IPS DF 6.9 (cell line): ENCODE results near the gene KRTAP10-10.

Source experiments
- DNase-seq: peaks from one replicate; pipeline ENCODE4 v3.0.0-alpha.2; 2013; ENCODE audit warnings: low read depth, low spot score
- H3K27ac ChIP-seq: one replicate; pipeline ENCODE4 v1.5.1; 2013; ENCODE audit warnings: low read length, control low read depth
- H3K27me3 ChIP-seq: 2 replicates; pipeline ENCODE4 v1.6.1; 2013; ENCODE audit warnings: mild to moderate bottlenecking, low read length; ENCODE audit not compliant: control insufficient read depth, insufficient read depth
- H3K36me3 ChIP-seq: 2 replicates; pipeline ENCODE4 v1.6.1; 2013; ENCODE audit warnings: low read length; ENCODE audit not compliant: control insufficient read depth, insufficient read depth
- H3K4me1 ChIP-seq: 2 replicates; pipeline ENCODE4 v1.6.1; 2013; ENCODE audit warnings: low read length; ENCODE audit not compliant: control insufficient read depth, insufficient read depth
- H3K4me3 ChIP-seq: 2 replicates; pipeline ENCODE4 v1.5.1; 2013; ENCODE audit warnings: mild to moderate bottlenecking, low read length
- H3K9me3 ChIP-seq: 2 replicates; pipeline ENCODE4 v1.6.1; 2013; ENCODE audit warnings: low read length, inconsistent platforms; ENCODE audit not compliant: control insufficient read depth, insufficient read depth
- WGBS: extraction: QIAGEN DNeasy Blood & Tissue Kit; methylation state at CpG from one replicate; pipeline ENCODE4 v1.1.7; 2013; ENCODE audit warnings: mixed read lengths, missing lambda C conversion rate; ENCODE audit not compliant: insufficient read length, insufficient coverage; 5-methylcytosine and 5-hydroxymethylcytosine counted together

The KRTAP10-10 gene

DNA sequence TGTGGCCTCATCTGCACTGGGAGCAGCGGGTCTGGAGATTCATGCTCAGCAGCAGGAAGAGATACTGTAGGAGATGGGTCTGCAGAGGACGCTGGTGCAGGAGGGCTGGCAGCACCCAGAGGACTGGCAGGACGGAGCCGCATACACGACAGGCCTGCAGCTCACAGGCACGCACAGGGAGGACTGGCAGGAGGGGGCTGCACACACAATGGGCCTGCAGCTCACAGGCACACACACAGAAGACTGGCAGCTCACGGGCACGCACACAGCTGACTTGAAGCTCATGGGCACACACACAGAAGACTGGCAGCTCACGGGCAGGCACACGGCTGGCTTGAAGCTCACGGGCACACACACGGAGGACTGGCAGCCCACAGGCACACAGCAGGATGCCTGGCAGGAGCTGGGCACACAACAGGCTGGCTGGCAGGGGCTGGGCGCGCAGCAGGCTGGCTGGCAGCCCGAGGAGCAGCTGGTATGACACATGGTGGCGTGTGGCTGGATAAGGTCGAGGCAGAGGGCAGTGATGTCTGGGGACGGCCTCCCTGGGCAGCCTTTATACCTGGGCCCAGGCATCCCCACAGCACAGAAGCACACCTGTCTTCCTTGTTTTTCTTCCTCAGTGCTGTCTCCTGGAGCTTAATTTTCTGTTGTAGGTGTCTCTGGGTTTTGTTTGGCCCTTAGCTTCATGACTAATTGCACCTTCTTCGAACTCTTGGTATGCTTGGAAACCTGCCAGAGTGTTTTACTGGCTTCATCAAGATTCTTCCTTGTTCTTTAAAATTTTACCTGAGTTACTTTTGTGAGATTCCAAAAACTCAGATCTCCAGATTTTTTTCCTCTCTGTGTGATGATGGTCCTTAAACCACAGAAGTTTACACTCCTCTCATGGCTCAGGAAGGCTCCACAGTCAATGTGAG lies 29.5 kb downstream of the KRTAP10-10 start, which contains the start of gene KRTAP12-2:
Gene KRTAP12-2 (minus strand): TSS at position 527 of the 920 bp plus-strand sequence. CDS start 41 bp downstream, at position 486.
- Histone ChIP-seq H3K9me3 (peaks cover 3% of the 10 kb centered on the region; the same call in 1 of the 2 replicates), H3K4me1 (no peaks in the 10 kb centered on the region; the same call in 1 of the 2 replicates), H3K27me3 (no peaks in the 10 kb centered on the region), H3K4me3 (no peak within 1 kb of the TSS), H3K36me3 (no peaks in the 10 kb centered on the region), H3K27ac (no peak within 1 kb of the TSS)
- WGBS, result no CpG with 5 or more reads among the region's 19 CpGs
- DNase-seq, result no peak

DNA sequence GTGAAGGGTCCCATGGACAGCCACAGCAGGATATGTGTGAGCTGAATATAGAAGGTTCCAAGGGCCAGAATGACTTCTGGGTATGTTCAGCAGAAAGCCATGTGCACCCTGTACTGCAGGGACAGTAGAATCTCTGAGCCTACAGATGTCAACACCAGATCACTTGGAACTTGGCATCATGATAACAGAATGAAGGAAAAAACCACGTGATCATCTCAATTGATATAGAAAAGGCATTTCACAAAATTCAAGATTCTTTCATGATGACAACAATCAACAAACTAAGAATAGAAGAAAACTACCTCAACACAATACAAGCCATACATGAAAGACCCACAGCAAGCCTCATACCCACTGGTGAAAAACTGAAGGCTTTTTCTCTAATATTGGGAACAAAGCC lies 30.5 kb downstream of the KRTAP10-10 start:
- Histone ChIP-seq H3K27me3 (no peaks in the 10 kb centered on the region), H3K36me3 (no peaks in the 10 kb centered on the region), H3K4me3 (no peak overlapping the region), H3K9me3 (peaks cover 3% of the 10 kb centered on the region; the same call in 1 of the 2 replicates), H3K4me1 (no peaks in the 10 kb centered on the region; the same call in 1 of the 2 replicates), H3K27ac (no peak overlapping the region)
- no peak for DNase-seq
- WGBS, result no CpG with 5 or more reads among the region's 1 CpG

DNA sequence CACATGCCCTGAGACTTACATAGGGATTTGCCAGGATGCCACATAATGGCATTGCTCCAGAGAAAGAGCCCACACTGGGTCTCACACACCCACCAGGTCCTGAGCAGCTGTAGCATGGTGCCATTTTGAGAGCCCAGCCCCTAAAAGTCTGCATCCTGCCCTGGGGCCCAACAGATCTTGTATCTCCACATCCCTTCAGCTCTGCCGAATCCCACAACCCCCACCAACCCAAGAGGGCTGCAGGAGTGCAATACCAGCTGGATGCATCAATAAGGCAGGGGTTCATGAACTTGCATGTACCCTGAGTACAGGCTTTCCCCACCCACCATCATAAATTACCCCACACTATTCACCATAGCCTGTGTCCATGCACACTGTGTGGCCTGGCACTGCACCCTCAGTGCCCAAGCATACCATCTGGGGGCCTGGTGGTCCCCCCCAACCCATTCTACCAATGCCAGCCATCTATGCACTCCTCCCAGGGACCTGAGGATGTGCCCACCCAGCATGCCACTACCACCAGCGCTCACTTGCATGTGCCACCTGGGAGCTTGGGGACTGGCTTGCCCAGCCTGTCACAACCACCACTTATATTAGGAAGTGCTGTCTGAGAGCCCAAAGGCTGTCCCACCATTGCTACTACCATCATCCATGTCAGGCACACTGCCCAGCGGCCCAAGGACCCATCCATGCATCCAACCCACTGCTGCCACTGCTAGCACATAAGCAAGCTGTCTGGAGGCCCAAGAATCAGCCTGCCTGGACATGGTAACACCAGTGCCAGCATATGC lies 33.7 kb downstream of the KRTAP10-10 start:
- Histone ChIP-seq H3K36me3 (no peaks in the 10 kb centered on the region), H3K27ac (no peak overlapping the region), H3K9me3 (peaks cover 3% of the 10 kb centered on the region; the same call in 1 of the 2 replicates), H3K27me3 (no peaks in the 10 kb centered on the region), H3K4me1 (no peaks in the 10 kb centered on the region; the same call in 1 of the 2 replicates), H3K4me3 (no peak overlapping the region)
- WGBS, result no CpG with 5 or more reads among the region's 3 CpGs
- no peak for DNase-seq

DNA sequence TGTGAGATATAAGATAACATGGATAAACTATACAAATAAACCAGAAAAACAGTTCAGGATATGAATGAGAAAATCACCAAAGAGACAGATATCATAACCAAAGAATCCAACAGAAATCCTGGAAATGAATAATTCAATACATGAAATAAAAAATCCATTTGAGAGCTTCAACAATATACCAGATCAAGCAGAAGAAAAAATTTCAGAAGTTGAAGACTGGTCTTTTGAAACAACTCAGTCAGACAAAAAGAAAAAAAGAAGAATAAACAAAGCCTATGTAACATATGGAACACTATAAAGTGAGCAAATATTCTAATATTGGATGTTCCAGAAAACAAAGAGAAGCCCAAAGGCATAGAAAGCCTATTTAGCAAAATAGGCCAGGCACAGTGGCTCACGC lies 34.8 kb downstream of the KRTAP10-10 start:
- WGBS, result no CpG with 5 or more reads among the region's 1 CpG
- peaks cover 3% of the 10 kb centered on the region; the same call in 1 of the 2 replicates for H3K9me3 ChIP-seq
- H3K27me3 ChIP-seq, result no peaks in the 10 kb centered on the region
- H3K4me1 ChIP-seq, result no peaks in the 10 kb centered on the region
- no peak for DNase-seq
- H3K27ac ChIP-seq, result no peak overlapping the region
- H3K4me3 ChIP-seq, result no peak overlapping the region
- H3K36me3 ChIP-seq, result no peaks in the 10 kb centered on the region

DNA sequence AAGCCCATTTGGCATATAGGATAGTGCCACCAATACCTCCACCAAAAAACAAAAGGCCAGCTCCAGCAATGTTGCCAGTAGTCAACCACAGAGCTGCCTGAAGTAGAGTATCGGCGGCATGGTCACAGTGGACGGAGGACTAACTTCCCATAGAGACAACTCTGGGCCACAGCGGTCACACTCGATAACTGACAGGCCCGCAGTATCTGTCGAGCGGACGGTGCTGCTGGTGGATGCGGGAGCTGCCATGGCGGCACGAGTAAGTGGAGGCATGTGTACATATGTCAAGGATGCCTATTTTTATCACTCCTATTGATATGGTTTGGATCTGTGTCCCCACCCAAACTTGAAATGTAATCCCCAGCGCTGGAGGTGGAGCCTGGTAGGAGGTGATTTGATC lies 40.7 kb downstream of the KRTAP10-10 start:
- Histone ChIP-seq H3K9me3 (no peaks in the 10 kb centered on the region), H3K27ac (no peak overlapping the region), H3K36me3 (no peaks in the 10 kb centered on the region), H3K4me3 (no peak overlapping the region), H3K27me3 (no peaks in the 10 kb centered on the region), H3K4me1 (no peaks in the 10 kb centered on the region)
- WGBS, result no CpG with 5 or more reads among the region's 13 CpGs
- DNase-seq, result no peak

DNA sequence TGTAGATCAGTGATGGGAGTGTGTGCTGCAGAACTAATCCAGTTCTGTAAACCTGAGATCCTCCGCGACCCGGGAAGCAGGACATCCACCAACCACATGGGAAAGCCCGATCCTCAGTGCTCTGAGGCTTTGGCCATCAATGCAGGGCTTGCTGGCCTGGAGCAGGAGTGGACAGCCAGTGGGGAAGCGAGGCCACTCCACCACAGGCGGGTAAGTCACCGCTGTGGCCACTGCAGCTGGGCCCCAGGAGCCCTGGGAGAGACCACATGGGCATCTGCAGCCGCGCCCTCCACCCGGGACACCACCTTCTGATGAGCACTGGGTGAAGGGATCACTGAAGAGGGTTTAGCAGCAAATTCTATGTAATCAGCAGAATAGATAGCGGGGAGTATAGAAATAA lies 44.0 kb downstream of the KRTAP10-10 start:
- Histone ChIP-seq H3K4me1 (peaks cover under 1% of the 10 kb centered on the region; the same call in 1 of the 2 replicates), H3K27me3 (no peaks in the 10 kb centered on the region), H3K9me3 (no peaks in the 10 kb centered on the region), H3K27ac (no peak overlapping the region), H3K36me3 (no peaks in the 10 kb centered on the region), H3K4me3 (no peak overlapping the region)
- DNase-seq, result no peak
- WGBS, result no CpG with 5 or more reads among the region's 11 CpGs

DNA sequence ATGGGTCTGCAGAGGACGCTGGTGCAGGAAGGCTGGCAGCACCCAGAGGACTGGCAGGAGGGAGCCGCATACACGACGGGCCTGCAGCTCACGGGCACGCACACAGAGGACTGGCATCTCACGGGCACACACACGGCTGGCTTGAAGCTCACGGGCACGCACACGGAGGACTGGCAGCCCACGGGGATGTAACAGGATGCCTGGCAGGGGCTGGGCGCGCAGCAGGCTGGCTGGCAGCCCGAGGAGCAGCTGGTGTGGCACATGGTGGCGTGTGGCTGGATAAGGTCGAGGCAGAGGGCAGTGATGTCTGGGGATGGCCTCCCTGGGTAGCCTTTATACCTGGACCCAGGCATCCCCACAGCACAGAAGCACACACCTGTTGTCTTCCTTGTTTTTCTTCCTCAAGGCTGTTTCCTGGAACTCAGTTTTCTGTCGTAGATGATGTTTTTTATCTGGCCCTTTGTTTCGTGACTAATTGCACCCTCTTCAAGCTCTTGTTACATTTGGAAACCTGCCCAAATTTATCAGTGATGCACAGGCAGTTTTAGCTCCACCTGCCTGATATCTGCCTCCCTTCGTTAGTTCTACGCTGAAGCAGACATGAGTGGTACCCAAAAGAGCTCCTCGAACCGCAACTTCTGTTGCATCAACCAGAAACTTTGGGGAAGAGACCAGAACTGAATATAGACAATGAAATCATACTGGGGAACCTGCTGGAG lies 44.9 kb downstream of the KRTAP10-10 start, which contains the start of gene KRTAP12-1:
Gene KRTAP12-1 (minus strand): TSS at position 303 of the 719 bp plus-strand sequence. CDS start 40 bp downstream, at position 263.
- WGBS, result no CpG with 5 or more reads among the region's 23 CpGs
- no peaks in the 10 kb centered on the region for H3K9me3 ChIP-seq
- H3K4me3 ChIP-seq, result no peak within 1 kb of the TSS
- DNase-seq, result no peak
- no peaks in the 10 kb centered on the region for H3K27me3 ChIP-seq
- peaks cover 5% of the 10 kb centered on the region; the same call in 1 of the 2 replicates for H3K4me1 ChIP-seq
- H3K27ac ChIP-seq, result no peak within 1 kb of the TSS
- no peaks in the 10 kb centered on the region for H3K36me3 ChIP-seq

DNA sequence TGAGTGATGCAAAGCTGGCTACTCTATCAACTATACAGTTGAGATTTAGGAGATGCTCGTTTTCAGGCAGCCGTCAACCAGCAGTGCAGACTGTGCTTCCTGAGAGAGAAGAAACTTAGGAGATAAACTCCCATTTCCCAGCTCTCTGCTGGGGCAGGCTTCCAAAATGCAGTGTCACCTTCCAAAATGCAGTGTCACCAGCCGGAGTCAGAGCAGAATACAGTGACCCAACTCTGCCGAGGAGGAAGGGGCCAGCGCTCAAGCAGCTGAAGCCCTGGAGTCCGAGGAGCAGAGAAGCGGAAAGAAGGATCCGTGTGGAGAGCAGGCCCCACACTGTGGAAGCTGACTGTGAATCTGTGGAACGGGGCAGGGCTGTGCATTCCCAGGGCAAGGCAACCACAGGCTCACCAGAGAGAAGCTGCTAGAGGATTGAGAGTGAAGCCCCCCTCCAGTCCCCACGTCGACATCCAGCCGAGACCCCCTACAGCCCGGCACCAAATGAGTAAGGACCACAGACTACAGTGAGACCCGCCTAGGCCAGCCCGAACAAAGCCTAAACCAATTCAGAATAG lies 45.5 kb downstream of the KRTAP10-10 start:
- Histone ChIP-seq H3K9me3 (no peaks in the 10 kb centered on the region), H3K27me3 (no peaks in the 10 kb centered on the region), H3K4me3 (no peak overlapping the region), H3K36me3 (no peaks in the 10 kb centered on the region), H3K4me1 (peaks cover 7% of the 10 kb centered on the region), H3K27ac (no peak overlapping the region)
- no CpG with 5 or more reads among the region's 15 CpGs for WGBS
- DNase-seq, result no peak

DNA sequence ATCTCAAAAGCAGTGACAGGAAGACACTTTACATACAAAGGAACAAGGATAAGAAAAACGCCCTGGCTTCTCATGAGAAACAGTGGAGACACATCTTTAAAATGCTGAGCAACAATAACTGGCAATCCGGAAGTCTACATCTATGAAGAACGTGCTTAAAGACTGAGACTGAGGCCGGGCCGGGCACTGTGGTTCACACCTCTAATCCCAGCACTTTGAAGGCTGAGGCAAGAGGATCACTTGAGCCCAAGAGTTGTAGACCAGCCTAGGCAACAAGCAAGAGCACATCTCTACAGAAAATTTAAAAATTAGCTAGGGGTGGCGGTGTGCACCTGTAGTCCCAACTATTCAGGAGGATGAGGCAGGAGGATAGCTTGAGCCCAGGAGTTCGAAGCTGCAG lies 46.9 kb downstream of the KRTAP10-10 start:
- no peaks in the 10 kb centered on the region for H3K9me3 ChIP-seq
- no peak overlapping the region for H3K27ac ChIP-seq

More for the DNA sequence above, 46.9 kb downstream of the KRTAP10-10 start:
- Histone ChIP-seq H3K36me3 (no peaks in the 10 kb centered on the region), H3K4me1 (peaks cover 7% of the 10 kb centered on the region), H3K4me3 (no peak overlapping the region), H3K27me3 (no peaks in the 10 kb centered on the region)
- no peak for DNase-seq
- WGBS, result no CpG with 5 or more reads among the region's 7 CpGs
